ENCODE results near the gene LAMA3.
A peak's percentile ranks its signal among the peaks of the same experiment; 100 is the strongest.

Gene LAMA3, protein sequence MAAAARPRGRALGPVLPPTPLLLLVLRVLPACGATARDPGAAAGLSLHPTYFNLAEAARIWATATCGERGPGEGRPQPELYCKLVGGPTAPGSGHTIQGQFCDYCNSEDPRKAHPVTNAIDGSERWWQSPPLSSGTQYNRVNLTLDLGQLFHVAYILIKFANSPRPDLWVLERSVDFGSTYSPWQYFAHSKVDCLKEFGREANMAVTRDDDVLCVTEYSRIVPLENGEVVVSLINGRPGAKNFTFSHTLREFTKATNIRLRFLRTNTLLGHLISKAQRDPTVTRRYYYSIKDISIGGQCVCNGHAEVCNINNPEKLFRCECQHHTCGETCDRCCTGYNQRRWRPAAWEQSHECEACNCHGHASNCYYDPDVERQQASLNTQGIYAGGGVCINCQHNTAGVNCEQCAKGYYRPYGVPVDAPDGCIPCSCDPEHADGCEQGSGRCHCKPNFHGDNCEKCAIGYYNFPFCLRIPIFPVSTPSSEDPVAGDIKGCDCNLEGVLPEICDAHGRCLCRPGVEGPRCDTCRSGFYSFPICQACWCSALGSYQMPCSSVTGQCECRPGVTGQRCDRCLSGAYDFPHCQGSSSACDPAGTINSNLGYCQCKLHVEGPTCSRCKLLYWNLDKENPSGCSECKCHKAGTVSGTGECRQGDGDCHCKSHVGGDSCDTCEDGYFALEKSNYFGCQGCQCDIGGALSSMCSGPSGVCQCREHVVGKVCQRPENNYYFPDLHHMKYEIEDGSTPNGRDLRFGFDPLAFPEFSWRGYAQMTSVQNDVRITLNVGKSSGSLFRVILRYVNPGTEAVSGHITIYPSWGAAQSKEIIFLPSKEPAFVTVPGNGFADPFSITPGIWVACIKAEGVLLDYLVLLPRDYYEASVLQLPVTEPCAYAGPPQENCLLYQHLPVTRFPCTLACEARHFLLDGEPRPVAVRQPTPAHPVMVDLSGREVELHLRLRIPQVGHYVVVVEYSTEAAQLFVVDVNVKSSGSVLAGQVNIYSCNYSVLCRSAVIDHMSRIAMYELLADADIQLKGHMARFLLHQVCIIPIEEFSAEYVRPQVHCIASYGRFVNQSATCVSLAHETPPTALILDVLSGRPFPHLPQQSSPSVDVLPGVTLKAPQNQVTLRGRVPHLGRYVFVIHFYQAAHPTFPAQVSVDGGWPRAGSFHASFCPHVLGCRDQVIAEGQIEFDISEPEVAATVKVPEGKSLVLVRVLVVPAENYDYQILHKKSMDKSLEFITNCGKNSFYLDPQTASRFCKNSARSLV (N-terminal part only)

DNA sequence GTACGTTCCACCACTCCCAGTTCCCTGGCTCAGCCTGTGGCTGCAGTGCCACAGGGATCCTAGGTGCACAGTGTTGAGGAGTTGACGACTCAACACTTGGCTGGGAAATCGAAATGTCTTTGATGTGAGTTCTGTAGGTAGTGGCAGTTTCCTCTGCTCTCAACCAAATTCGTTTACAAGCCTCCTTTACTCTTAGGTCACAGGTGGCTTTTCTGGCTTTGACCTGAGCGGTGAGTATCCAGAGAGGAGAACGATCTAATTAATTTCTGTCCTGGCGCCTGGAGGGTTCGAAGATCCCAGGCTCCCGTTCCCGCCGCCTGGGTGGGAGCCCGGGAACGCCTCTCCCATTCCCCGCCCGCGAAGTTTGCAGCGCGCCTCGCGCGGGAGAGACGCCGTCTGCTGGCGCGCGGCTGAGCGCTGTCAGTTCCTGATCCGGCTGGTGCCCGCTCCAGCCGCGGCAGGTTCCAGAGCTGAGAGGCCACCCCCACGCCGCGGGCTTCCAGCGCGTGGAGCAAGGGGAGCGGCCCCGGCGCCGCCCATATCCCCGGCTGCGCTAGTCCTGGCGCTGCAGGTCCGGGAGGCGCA lies at the start of gene LAMA3:
Gene LAMA3, plus strand, starts transcription at position 423 of the 585 bp plus-strand sequence. CDS start 231 bp downstream, outside the sequence.
- Mint-ChIP-seq H3K27me3 (peaks cover 36 to 48% of the 10 kb centered on the region in 2 donors), H3K9me3 (peaks cover 0 to 2% of the 10 kb centered on the region in 2 donors), H3K27ac (peak within 1 kb of the TSS; percentile 9), H3K36me3 (no peaks in the 10 kb centered on the region), H3K4me1 (peaks cover 2 to 12% of the 10 kb centered on the region in 2 donors), H3K4me3 (peak within 1 kb of the TSS; percentile 56 to 74)
- peak; percentile 68 to 77 for ATAC-seq (replicated peaks)
- no peak for DNase-seq

DNA sequence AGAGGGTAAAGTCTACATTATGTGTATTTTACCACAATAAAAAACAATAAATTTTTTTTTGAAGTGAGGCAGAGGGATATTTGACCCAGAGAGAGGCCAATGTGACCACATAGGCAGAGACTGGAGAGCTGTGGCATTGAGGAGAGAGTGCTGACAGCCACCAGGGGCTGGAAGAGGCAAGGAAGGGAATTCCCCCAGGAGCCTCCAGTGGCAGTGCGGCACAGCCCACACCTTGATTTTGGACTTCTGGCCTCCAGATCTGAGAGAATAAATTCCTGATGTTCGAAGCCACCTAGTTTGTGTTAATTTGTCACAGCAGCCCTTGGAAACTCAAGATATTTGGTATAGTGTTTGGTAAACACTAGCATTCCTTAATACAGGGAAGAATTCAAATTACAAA lies 49.2 kb upstream of the LAMA3 start:
- peaks cover 4 to 6% of the 10 kb centered on the region in 2 donors for H3K27me3 Mint-ChIP-seq
- H3K4me1 Mint-ChIP-seq: no peaks in the 10 kb centered on the region
- peaks cover 0 to 5% of the 10 kb centered on the region in 2 donors for H3K9me3 Mint-ChIP-seq
- DNase-seq: no peak
- H3K27ac Mint-ChIP-seq: no peak overlapping the region
- peaks cover 0 to 6% of the 10 kb centered on the region in 2 donors for H3K36me3 Mint-ChIP-seq
- ATAC-seq (replicated peaks): no peak
- no peak overlapping the region for H3K4me3 Mint-ChIP-seq

DNA sequence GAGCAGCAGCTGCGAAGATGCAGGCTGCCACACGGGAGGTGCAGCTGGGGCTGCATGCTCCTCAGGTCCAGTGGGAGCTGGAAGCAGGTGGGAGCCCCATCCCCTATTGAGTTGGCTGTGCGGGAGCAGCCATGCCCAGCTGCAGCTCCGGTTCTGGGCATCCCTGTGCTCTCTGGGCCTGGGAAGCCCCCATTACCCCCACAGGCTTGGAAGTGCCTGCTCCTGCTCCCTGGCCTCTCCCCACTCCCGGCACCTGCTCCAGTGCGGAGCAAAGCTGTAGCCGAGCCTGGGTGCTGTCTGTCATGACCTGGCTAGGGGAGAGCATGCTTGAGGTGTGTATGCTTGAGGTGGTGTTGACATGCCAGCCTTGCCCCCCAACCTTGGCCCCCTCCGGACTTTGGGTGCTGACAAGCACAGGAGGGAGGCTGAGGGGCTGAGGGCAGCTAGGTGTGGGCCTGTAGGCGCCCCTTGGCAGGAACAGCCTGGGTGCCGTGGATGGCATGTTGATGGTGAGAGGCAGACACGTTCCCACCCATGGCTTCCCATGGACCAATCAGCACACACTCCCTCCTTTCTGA lies 48.0 kb upstream of the LAMA3 start:
- no peak for DNase-seq
- H3K4me3 Mint-ChIP-seq: no peak overlapping the region
- peaks cover 0 to 5% of the 10 kb centered on the region in 2 donors for H3K9me3 Mint-ChIP-seq
- H3K27ac Mint-ChIP-seq: no peak overlapping the region
- H3K4me1 Mint-ChIP-seq: no peaks in the 10 kb centered on the region
- ATAC-seq (replicated peaks): no peak
- H3K27me3 Mint-ChIP-seq: peaks cover 5 to 6% of the 10 kb centered on the region in 2 donors
- H3K36me3 Mint-ChIP-seq: peaks cover 0 to 6% of the 10 kb centered on the region in 2 donors

DNA sequence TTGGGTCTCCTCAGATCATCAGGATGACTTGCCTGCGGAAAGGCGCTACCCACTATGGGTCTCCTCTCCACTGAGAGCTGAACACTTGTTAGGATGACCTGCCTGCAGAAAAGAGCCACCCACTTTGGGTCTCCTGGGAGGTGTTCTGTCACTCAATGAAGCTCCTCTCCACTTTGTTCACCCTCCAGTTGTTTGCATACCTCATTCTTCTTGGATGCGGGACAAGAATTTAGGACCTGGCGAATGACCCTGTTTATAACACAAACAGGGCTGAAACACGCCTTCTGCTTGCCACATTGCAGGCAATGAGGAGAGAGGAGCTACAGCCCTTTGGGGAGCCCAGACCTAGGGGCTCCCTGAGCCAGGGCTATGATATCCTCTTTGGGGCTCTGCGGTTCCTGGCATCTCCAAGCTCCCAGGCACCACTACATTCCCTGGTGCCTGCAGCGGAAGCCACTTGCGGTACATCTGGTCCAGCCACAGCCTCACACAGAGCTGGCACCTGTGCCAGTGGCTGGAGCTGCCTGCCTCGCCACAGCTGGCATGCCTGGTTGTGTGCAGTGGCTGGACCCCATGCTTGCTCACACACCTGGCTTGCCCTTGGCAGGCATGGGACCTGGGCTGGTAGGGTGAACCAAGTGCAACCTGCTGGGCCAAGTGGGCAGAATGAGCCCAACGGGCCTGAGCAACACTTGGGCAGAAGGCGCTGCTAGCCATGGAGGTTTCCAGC lies 47.2 kb upstream of the LAMA3 start:
- Mint-ChIP-seq H3K36me3 (peaks cover 0 to 6% of the 10 kb centered on the region in 2 donors), H3K4me1 (no peaks in the 10 kb centered on the region), H3K27me3 (peaks cover 5 to 6% of the 10 kb centered on the region in 2 donors), H3K4me3 (no peak overlapping the region), H3K9me3 (peaks cover 0 to 5% of the 10 kb centered on the region in 2 donors), H3K27ac (no peak overlapping the region)
- no peak for ATAC-seq (replicated peaks)
- no peak for DNase-seq

DNA sequence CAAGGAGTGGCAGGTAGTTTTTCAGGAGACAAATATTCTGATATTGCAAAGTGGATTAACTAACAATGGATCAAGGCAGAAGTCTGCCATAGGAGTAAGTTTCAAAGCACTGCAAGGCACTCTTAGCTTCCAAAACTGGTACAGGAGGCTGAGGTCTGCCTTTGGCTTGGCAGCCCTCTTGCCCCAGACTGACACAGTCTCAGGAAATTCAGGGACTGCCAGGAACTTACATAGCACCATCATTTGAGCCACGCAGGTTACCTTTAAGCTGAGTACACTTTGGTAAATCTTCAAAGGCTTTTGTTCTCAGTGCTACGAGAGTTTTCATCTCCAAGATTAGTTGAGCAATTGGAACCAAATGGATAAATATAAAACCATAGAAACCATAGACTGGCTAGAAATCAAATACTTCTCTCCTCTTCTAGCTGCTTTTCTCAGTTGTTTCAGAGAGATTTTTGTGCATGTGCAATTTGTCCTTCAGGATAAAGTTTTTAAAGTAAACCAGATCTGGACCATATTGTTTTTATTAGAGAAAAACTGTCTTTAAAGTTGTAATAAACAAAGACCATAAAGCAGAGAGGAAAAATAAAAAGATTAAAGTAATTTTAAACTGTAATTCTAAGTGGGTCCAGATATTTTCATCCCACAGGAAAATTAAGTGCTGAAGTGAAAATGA lies 45.3 kb upstream of the LAMA3 start:
- Mint-ChIP-seq H3K4me3 (no peak overlapping the region), H3K27ac (no peak overlapping the region), H3K27me3 (peaks cover 11 to 13% of the 10 kb centered on the region in 2 donors), H3K4me1 (no peaks in the 10 kb centered on the region), H3K36me3 (peaks cover 0 to 6% of the 10 kb centered on the region in 2 donors), H3K9me3 (peaks cover 0 to 5% of the 10 kb centered on the region in 2 donors)
- DNase-seq (no peak), ATAC-seq (replicated peaks) (no peak)

DNA sequence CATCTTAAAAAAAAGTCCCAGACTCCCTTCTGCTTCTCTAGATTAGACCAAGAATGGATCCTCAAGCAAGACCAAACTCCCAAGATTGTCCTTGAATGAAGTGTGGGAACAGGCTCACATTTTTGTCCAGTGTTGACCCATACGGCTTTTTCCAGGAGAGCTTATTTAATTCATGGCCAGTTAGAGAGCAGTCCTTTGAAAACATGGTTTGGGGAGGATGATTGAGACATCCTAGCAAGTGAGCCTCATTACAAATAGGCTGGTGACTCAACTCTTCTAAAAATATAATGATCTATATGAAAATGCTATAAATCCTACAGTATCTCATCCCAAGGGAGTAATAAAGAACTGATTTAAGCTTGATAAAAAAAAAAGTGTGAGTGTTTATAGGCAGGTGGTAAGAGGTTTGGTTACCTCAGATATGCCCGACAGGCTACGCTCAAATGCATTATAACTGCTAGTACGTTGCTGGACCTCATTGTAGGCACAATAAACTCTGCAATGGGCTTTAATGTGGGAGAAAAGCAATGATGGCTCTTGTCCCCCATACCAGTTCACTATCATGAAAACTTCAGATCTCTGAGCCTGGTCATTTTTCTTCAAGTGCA lies 43.6 kb upstream of the LAMA3 start:
- Mint-ChIP-seq H3K27me3 (peaks cover 11 to 17% of the 10 kb centered on the region in 2 donors), H3K4me1 (no peaks in the 10 kb centered on the region), H3K4me3 (no peak overlapping the region), H3K9me3 (peaks cover 0 to 5% of the 10 kb centered on the region in 2 donors), H3K36me3 (peaks cover 0 to 6% of the 10 kb centered on the region in 2 donors), H3K27ac (no peak overlapping the region)
- ATAC-seq (replicated peaks) (no peak), DNase-seq (no peak)

DNA sequence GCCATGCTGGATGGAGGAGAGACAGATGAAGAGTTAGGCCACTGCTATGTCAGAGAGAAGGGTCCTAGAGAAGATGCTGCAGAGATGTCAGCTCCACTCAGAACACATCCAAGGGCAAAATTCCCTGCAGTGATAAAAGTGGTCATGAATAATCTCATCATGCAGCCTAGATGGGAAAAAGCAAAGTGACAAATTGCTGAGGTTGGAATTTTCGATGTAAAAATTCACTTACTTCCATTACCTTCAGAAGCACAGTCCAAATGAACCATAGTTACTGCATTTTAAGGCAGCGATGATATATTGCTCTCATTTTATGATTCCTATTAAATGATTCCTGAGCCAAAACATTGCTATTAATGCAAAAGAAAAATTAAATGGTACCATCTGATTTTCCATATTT lies 43.0 kb upstream of the LAMA3 start:
- H3K27me3 Mint-ChIP-seq: peaks cover 11 to 17% of the 10 kb centered on the region in 2 donors
- peaks cover 0 to 6% of the 10 kb centered on the region in 2 donors for H3K36me3 Mint-ChIP-seq
- no peak overlapping the region for H3K4me3 Mint-ChIP-seq
- H3K4me1 Mint-ChIP-seq: no peaks in the 10 kb centered on the region
- H3K27ac Mint-ChIP-seq: no peak overlapping the region
- DNase-seq (no peak), ATAC-seq (replicated peaks) (no peak)
- H3K9me3 Mint-ChIP-seq: peaks cover 0 to 5% of the 10 kb centered on the region in 2 donors

DNA sequence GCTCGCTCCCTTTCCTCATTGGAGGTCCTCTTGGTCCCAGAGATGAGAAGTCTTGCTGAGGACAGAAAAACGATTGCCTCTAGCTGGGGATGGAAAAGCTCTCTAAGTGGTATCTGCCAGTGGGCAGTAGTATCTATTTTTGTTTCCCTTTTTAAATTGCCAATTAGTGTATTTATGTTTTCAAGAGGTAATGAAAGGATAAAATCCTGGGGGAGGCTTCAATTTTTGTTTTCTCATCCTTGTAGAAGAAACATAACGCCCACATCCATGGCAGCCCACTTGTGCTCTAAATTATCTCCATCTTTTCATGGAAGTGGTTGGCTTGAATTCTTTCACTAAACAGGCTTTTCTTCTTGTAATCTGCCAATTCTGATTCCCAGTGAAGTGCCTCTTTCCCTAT lies 40.8 kb upstream of the LAMA3 start:
- Mint-ChIP-seq H3K4me3 (no peak overlapping the region), H3K27me3 (peaks cover 11 to 17% of the 10 kb centered on the region in 2 donors), H3K4me1 (no peaks in the 10 kb centered on the region), H3K9me3 (no peaks in the 10 kb centered on the region), H3K27ac (no peak overlapping the region), H3K36me3 (no peaks in the 10 kb centered on the region)
- DNase-seq (no peak), ATAC-seq (replicated peaks) (no peak)

DNA sequence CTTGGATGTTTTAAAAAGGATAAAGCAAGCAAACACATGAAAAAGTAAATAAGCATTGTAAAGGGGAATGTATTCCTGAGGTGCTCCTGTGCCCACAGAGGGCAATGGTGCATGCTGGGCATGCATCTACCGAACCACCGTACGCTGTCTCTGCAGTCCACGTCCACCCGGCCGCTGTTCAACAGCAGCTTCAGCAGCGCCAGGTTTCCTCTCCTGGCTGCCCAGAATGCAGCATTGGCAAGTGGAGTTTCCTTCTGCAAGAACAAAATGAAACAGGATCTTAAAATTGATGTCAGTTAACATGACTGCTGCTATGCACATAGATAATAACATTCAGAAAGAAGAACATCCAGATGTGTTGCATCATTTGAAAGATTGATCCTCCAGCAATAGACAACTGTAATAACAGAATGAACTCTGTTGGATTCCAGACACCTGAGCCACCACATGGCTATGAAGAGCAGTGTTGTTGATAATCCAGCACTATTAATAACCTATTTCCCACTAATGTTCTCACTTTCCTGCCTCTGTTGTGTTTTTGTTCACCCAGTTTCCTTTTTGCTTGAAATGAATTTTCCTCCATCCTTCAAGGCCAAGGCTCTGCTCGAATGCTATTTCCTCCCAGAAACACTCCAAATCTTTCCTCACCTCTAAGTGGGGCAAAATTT lies 40.2 kb upstream of the LAMA3 start:
- peaks cover 11 to 17% of the 10 kb centered on the region in 2 donors for H3K27me3 Mint-ChIP-seq
- H3K9me3 Mint-ChIP-seq: no peaks in the 10 kb centered on the region
- H3K27ac Mint-ChIP-seq: no peak overlapping the region
- DNase-seq: no peak
- no peak overlapping the region for H3K4me3 Mint-ChIP-seq
- H3K36me3 Mint-ChIP-seq: no peaks in the 10 kb centered on the region
- no peak for ATAC-seq (replicated peaks)
- H3K4me1 Mint-ChIP-seq: no peaks in the 10 kb centered on the region

DNA sequence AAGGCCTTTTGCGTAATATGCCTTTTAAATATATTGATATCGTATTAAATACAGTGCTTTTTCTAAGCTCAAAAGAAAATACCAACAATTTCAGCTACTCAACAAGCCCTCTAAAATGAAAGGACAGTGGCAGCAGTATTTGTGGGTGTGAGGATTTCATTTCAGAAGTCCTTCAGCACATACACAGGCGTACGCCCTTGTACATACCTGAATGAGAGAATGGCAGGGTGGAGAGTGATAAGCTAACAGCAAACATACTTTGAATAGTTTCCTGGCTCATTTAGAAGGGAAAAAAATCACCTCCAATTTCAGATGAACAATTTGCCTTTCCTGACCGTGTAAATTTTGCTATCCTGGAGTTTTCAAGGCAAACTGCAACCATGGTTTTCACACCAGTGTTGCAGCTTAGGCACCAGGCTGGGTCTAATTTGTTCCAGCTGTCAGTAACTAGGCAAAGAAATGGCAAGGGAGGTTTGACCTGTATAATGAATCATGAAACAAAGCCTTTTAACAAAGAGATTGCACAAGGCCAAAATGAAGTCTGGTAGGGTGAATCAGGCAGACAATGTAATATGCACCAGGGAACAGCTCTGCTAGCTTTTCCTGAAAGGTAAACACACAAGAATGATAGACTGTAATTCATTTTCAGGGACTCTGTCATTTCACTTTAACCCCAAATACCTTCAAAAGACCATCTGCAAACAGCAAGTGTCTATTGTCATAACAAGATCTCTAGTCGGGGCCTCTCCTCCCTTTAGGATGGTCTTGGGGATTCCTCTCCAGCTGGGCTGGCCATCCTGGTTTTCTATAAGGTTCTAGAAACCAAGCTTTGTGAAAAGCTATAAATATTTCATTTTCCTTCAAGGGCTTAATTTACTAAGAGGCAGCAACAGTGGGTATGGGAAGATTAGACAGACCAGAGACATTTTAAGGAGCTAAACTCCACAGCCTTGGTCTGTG lies 38.0 kb upstream of the LAMA3 start:
- Mint-ChIP-seq H3K27me3 (peaks cover 6 to 17% of the 10 kb centered on the region in 2 donors), H3K9me3 (no peaks in the 10 kb centered on the region), H3K4me1 (no peaks in the 10 kb centered on the region), H3K4me3 (no peak overlapping the region), H3K36me3 (no peaks in the 10 kb centered on the region), H3K27ac (no peak overlapping the region)
- ATAC-seq (replicated peaks): no peak
- no peak for DNase-seq

DNA sequence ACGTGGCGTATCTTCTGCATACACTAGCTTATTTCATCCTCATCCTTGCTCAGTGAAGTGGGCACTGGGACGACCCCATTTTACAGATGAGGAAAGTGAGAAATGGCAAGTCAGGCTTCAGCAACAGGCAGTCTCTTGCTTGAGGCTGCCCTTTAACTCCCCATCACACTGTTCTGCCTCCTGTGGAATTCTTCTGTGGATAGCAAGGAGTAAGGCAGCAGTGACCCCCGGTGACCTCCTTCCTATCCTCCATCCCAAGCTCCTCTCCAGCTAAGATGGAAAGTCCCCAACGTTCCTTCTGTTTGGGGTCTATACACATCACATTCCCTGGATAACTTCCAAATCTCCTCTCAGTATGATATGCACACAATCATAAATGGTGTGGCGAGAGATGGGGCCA lies 37.0 kb upstream of the LAMA3 start:
- no peak for DNase-seq
- H3K4me3 Mint-ChIP-seq: no peak overlapping the region
- no peaks in the 10 kb centered on the region for H3K9me3 Mint-ChIP-seq

More for the DNA sequence above, 37.0 kb upstream of the LAMA3 start:
- Mint-ChIP-seq H3K27ac (no peak overlapping the region), H3K27me3 (peaks cover 12 to 22% of the 10 kb centered on the region in 2 donors), H3K36me3 (no peaks in the 10 kb centered on the region), H3K4me1 (no peaks in the 10 kb centered on the region)
- no peak for ATAC-seq (replicated peaks)

Data from stimulated activated naive B cell treated with anti-CD40 and anti-IgM and Interleukin-4, amounts not matched to agents 10 μg/mL and 1 μg/mL and 100 μg/mL, for 72 hours (primary cell).